Right atrium auricular region (tissue), 2 donors: ENCODE measurements around the gene ZNF681. TPM values are rescaled to one million over a fixed set of nuclear protein-coding genes. Genes with fewer than 3 reads are reported as not detected.
"Not testable (repeated sequence)": the region's sequence is repeated elsewhere in the genome, so short reads cannot be mapped to it uniquely, and the experiment has no call there.

Experiments
- DNase-seq: peaks from one replicate; pipeline ENCODE4 v3.0.0-alpha.2; 2019; ENCODE audit warnings: low spot score
- H3K27ac ChIP-seq, 2 donors: fragments of 200-600 bp; sonication (generic); 1 replicate in 1 of 2; 2 replicates in 1 of 2; pipeline ENCODE4 v1.5.1; 2016 to 2019
- H3K27me3 ChIP-seq, 2 donors: fragments of 200-600 bp; sonication (generic); one replicate each; pipeline versions ENCODE4 v1.5.1 to v1.6.0; 2017 to 2019
- H3K36me3 ChIP-seq: fragments of 200-600 bp; sonication (generic); one replicate; pipeline ENCODE4 v1.5.1; 2016
- H3K4me1 ChIP-seq, 2 donors: fragments of 200-600 bp; sonication (generic); one replicate each; pipeline versions ENCODE4 v1.5.1 to v1.6.0; 2017 to 2019
- H3K4me3 ChIP-seq, 2 donors: fragments of 200-600 bp; sonication (generic); 1 replicate in 1 of 2; 2 replicates in 1 of 2; pipeline ENCODE4 v1.5.1; 2017 to 2019; ENCODE audit warnings: mild to moderate bottlenecking in 1 of 2, moderate library complexity in 1 of 2
- H3K9me3 ChIP-seq, 2 donors: fragments of 200-600 bp; sonication (generic); one replicate each; pipeline ENCODE4 v1.5.1; 2019
- CTCF ChIP-seq, 2 donors: fragments of 200-600 bp; sonication (generic); IDR thresholded peaks; one replicate each; pipeline ENCODE4 v1.5.1; 2019; ENCODE audit warnings: antibody characterized with exemption in 2 of 2
- total RNA-seq, 2 donors: library from RNA; depleted of rRNA; stranded (reverse); fragments of >200 nt; gene quantifications; one replicate each; pipeline ENCODE4 v1.1.0, GENCODE V29; 2016

Gene ZNF681
- total RNA-seq, 2 donors from 2014 or later = 0.59 to 0.67 TPM

GRCh38 chr19:23769691-23770468 lies 11.2 kb upstream of the ZNF681 start:
- H3K4me1 ChIP-seq = no peaks in the 10 kb centered on the region
- no peak overlapping the region for H3K27ac ChIP-seq
- no peak for TF ChIP-seq CTCF (IDR thresholded peaks at IDR 0.05)
- H3K4me3 ChIP-seq = no peak overlapping the region
- no peak for DNase-seq
- H3K9me3 ChIP-seq = no peaks in the 10 kb centered on the region
- no peaks in the 10 kb centered on the region for H3K36me3 ChIP-seq
- no peaks in the 10 kb centered on the region for H3K27me3 ChIP-seq

- H3K36me3 ChIP-seq = no peaks in the 10 kb centered on the region
- no peaks in the 10 kb centered on the region for H3K27me3 ChIP-seq
- no peaks in the 10 kb centered on the region for H3K9me3 ChIP-seq
- no peaks in the 10 kb centered on the region for H3K4me1 ChIP-seq
- no peak for DNase-seq
- TF ChIP-seq CTCF (IDR thresholded peaks at IDR 0.05) = no peak
- no peak overlapping the region for H3K27ac ChIP-seq
- H3K4me3 ChIP-seq = no peak overlapping the region
Measured at GRCh38 chr19:23766951-23767350, 8.3 kb upstream of the ZNF681 start.

- H3K9me3 ChIP-seq = no peaks in the 10 kb centered on the region
- DNase-seq = no peak
- no peak for TF ChIP-seq CTCF (IDR thresholded peaks at IDR 0.05)
- no peak overlapping the region for H3K27ac ChIP-seq
- H3K36me3 ChIP-seq = no peaks in the 10 kb centered on the region
- H3K4me3 ChIP-seq = no peak overlapping the region
- no peaks in the 10 kb centered on the region for H3K4me1 ChIP-seq
- no peaks in the 10 kb centered on the region for H3K27me3 ChIP-seq
Measured at GRCh38 chr19:23764781-23765180, 6.1 kb upstream of the ZNF681 start.

- no peak for TF ChIP-seq CTCF (IDR thresholded peaks at IDR 0.05)
- H3K36me3 ChIP-seq = no peaks in the 10 kb centered on the region
- H3K27me3 ChIP-seq = no peaks in the 10 kb centered on the region
- peak; percentile 85 for DNase-seq
- peaks cover 0 to under 1% of the 10 kb centered on the region in 2 donors for H3K4me1 ChIP-seq
- H3K4me3 ChIP-seq = peak overlapping the region; percentile 61 to 79
- H3K9me3 ChIP-seq = no peaks in the 10 kb centered on the region
- peak overlapping the region; percentile 38 to 57 for H3K27ac ChIP-seq
Measured at GRCh38 chr19:23762884-23763711, 4.4 kb upstream of the ZNF681 start.

- H3K4me1 ChIP-seq = peaks cover 0 to 4% of the 10 kb centered on the region in 2 donors
- no peaks in the 10 kb centered on the region for H3K9me3 ChIP-seq
- no peak for TF ChIP-seq CTCF (IDR thresholded peaks at IDR 0.05)
- peak overlapping the region; percentile 61 to 79 for H3K4me3 ChIP-seq
- no peaks in the 10 kb centered on the region for H3K36me3 ChIP-seq
- no peak overlapping the region for H3K27ac ChIP-seq
- H3K27me3 ChIP-seq = no peaks in the 10 kb centered on the region
- DNase-seq = no peak
Measured at GRCh38 chr19:23762548-23762883, 3.8 kb upstream of the ZNF681 start.

- not testable (repeated sequence) for H3K4me1 ChIP-seq, DNase-seq, H3K27me3 ChIP-seq, H3K27ac ChIP-seq, H3K9me3 ChIP-seq, H3K36me3 ChIP-seq, H3K4me3 ChIP-seq
Measured at GRCh38 chr19:23760326-23760725, 1.6 kb upstream of the ZNF681 start.

- not testable (repeated sequence) for H3K27ac ChIP-seq, H3K4me3 ChIP-seq, DNase-seq, H3K4me1 ChIP-seq, H3K27me3 ChIP-seq
- H3K36me3 ChIP-seq = peaks cover 13% of the 10 kb centered on the region
- H3K9me3 ChIP-seq = peaks cover 0 to 47% of the 10 kb centered on the region in 2 donors
Measured at GRCh38 chr19:23743633-23744232, 15.0 kb downstream of the ZNF681 start.

- H3K9me3 ChIP-seq, H3K36me3 ChIP-seq, H3K27ac ChIP-seq, H3K4me3 ChIP-seq, DNase-seq, H3K27me3 ChIP-seq, H3K4me1 ChIP-seq: not testable (repeated sequence)
Measured at GRCh38 chr19:23730729-23731465, 27.8 kb downstream of the ZNF681 start.
